ENCODE results near the gene MAGED1.
A peak's percentile ranks its signal among the peaks of the same experiment; 100 is the strongest.
"Not testable (repeated sequence)": the region's sequence is repeated elsewhere in the genome, so short reads cannot be mapped to it uniquely, and the experiment has no call there.

The MAGED1 gene

DNA sequence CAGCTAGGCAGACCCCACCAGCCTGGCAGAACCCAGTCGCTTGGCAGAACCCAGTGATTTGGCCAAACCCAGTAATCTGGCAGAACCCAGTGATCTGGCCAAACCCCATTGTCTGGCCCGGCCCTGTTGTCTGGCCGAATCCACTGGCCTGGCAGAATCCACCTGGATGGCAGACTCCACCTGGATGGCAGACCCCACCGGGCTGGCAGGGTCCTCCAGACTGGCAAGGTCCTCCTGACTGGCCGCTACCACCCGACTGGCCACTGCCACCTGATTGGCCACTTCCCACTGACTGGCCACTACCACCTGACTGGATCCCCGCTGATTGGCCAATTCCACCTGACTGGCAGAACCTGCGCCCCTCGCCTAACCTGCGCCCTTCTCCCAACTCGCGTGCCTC is 3.2 kb downstream of the MAGED1 start:
- no peak for DNase-seq

GRCh38 chrX:51899741-51900140 is 6.3 kb downstream of the MAGED1 start:
- DNase-seq, result peak in 1 of 56 donors; percentile 0

GRCh38 chrX:51902510-51903050 is 9.2 kb downstream of the MAGED1 start:
- DNase-seq, result no peak

DNA sequence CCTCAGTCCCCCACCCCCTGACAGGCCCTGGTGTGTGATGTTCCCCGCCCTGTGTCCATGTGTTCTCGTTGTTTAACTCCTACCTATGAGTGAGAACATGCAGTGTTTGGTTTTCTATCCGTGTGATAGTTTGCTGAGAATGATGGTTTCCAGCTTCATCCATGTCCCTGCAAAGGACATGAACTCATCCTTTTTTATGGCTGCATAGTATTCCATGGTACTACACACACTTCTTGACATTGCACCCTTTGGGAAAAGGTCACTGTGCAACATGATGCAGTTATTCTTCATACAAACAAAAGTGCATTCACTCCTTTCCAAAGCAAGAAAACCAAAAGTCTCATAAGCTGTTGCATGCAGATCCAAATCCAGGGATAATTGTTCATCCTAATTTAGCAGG is 11.7 kb downstream of the MAGED1 start:
- DNase-seq, result not testable (repeated sequence)

- no peak for DNase-seq
These were observed 12.3 kb downstream of the MAGED1 start for GRCh38 chrX:51905711-51906110.

GRCh38 chrX:51917604-51918003 is 24.2 kb downstream of the MAGED1 start:
- DNase-seq, result no peak

DNA sequence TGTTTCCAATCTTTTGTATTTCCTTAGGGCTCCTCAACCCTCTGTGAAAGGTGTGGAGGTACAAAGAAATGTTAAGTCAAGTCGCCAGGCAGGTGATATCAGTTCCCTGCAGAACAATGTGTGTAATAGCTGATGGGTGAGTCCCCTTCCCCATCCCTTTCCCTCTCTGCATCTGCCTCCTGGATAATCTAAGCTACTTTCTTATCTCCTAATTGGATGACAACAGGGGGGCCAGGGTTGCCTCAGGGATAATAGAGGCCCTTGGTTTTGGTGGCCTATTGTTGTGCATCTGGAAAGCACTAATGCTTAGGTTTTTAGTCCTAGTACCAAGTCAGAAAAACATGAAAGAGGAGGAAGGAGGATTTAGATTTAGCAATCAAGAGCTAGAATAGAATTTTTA is 29.1 kb downstream of the MAGED1 start:
- no peak for DNase-seq

DNA sequence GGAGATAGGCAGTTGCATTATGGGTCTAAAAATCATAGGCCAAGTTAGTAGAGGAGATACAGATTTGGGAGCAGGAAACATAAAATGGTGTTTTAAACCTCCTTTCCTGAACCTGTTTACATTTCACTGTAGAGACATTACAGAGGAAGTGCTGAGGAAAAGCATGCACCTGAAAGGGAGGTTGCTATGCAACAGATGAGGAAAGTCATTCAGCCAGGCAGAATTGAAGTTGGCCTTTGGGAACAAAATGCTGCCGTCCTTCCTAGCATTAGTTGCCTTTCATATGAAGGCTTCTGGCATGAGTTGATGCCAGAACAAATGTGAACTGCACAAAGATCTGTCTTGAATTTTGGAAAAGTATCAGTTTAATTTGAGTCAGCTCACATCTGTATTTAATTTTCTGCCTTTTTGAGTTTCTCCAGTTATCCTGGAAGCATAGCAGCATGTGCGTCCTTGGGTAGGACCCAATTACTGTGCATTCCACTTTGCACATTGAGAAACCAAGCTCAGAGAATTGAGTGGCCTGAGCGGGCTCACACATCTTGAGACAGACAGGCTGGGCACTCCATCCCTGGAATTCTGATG is 38.2 kb downstream of the MAGED1 start:
- peak in 3 of 56 donors; percentile 0 to 2 (median 1) for DNase-seq

All from nucleus accumbens (tissue), 56 donors.